ENCODE measurements around the gene GCN1. TPM values are rescaled to one million over a fixed set of nuclear protein-coding genes. Genes with fewer than 3 reads are reported as not detected.

The GCN1 gene
- total RNA-seq, 2 experiments from 2014 or later = 217 to 343 TPM

- DNase-seq (ENCODE audit: low spot score) = no peak
- TF ChIP-seq CTCF (conservative IDR thresholded peaks at IDR 0.05; ENCODE audit: low read length) (no peak), EZH2phosphoT487 (IDR thresholded peaks at IDR 0.05; ENCODE audit: borderline replicate concordance, low read depth, low read length) (no peak)
- no peaks in the 10 kb centered on the region for H4K20me1 ChIP-seq (ENCODE audit: insufficient read depth, low read length)
- intact Hi-C loops (cut with micrococcal nuclease; ENCODE audit: unreplicated experiment) = no loop called here
- no peaks in the 10 kb centered on the region for H3K9me3 ChIP-seq (ENCODE audit: low read length)
- no peaks in the 10 kb centered on the region for H3K4me1 ChIP-seq (ENCODE audit: insufficient read depth, low read length, poor library complexity, severe bottlenecking)
- H3K4me2 ChIP-seq (ENCODE audit: low read length) = no peak overlapping the region
- BruUV-seq (replicated peaks) = no TSS peak
- ChIA-PET POLR2A (interaction anchor here (0.7 kb wide), 1 partner anchor 21 kb away, joined by 3 read pairs; no protein-coding TSS in a partner anchor), CTCF (ENCODE audit: unreplicated experiment) (interaction anchor here (0.6 kb wide), 1 partner anchor 33 kb away, joined by 3 read pairs; no protein-coding TSS in a partner anchor)
- no peaks in the 10 kb centered on the region for H3K9me2 ChIP-seq (ENCODE audit: insufficient read depth, low read length)
- H3K79me2 ChIP-seq (ENCODE audit: insufficient read depth, low read depth, low read length) = no peaks in the 10 kb centered on the region
- no peak overlapping the region for H3K27ac ChIP-seq (ENCODE audit: low read depth, low read length, poor library complexity, severe bottlenecking)
- H2AFZ ChIP-seq (ENCODE audit: low read length) = no peak overlapping the region
- H3K4me3 ChIP-seq (ENCODE audit: low read depth, low read length, poor library complexity, severe bottlenecking) = no peak overlapping the region
- peaks cover 93% of the 10 kb centered on the region for H3K36me3 ChIP-seq (ENCODE audit: insufficient read depth, low read length)
Measured at GRCh38 chr12:120155072-120155471, 39.4 kb downstream of the GCN1 start.

GRCh38 chr12:120150919-120151525 lies 43.5 kb downstream of the GCN1 start:
- Histone ChIP-seq H3K4me3 (ENCODE audit: low read depth, low read length, poor library complexity, severe bottlenecking) (no peak overlapping the region), H4K20me1 (ENCODE audit: insufficient read depth, low read length) (no peaks in the 10 kb centered on the region), H2AFZ (ENCODE audit: low read length) (no peak overlapping the region), H3K4me2 (ENCODE audit: low read length) (no peak overlapping the region), H3K36me3 (ENCODE audit: insufficient read depth, low read length) (peaks cover 94% of the 10 kb centered on the region), H3K27ac (ENCODE audit: low read depth, low read length, poor library complexity, severe bottlenecking) (no peak overlapping the region), H3K79me2 (ENCODE audit: insufficient read depth, low read depth, low read length) (no peaks in the 10 kb centered on the region), H3K9me2 (ENCODE audit: insufficient read depth, low read length) (no peaks in the 10 kb centered on the region), H3K4me1 (ENCODE audit: insufficient read depth, low read length, poor library complexity, severe bottlenecking) (no peaks in the 10 kb centered on the region), H3K9me3 (ENCODE audit: low read length) (no peaks in the 10 kb centered on the region)
- ChIA-PET CTCF (ENCODE audit: unreplicated experiment) (no interaction called here), POLR2A (no interaction called here)
- intact Hi-C loops (cut with micrococcal nuclease; ENCODE audit: unreplicated experiment) = no loop called here
- no peak for DNase-seq (ENCODE audit: low spot score)
- no TSS peak for BruUV-seq (replicated peaks)
- TF ChIP-seq EZH2phosphoT487 (IDR thresholded peaks at IDR 0.05; ENCODE audit: borderline replicate concordance, low read depth, low read length) (no peak), CTCF (conservative IDR thresholded peaks at IDR 0.05; ENCODE audit: low read length) (peak; percentile 24; the same call in 1 of the 2 replicates)

- Histone ChIP-seq H3K79me2 (ENCODE audit: insufficient read depth, low read depth, low read length) (no peaks in the 10 kb centered on the region), H3K4me2 (ENCODE audit: low read length) (no peak overlapping the region), H3K36me3 (ENCODE audit: insufficient read depth, low read length) (peaks cover 94% of the 10 kb centered on the region), H3K9me2 (ENCODE audit: insufficient read depth, low read length) (no peaks in the 10 kb centered on the region), H2AFZ (ENCODE audit: low read length) (no peak overlapping the region), H3K9me3 (ENCODE audit: low read length) (no peaks in the 10 kb centered on the region), H3K4me3 (ENCODE audit: low read depth, low read length, poor library complexity, severe bottlenecking) (no peak overlapping the region), H3K27ac (ENCODE audit: low read depth, low read length, poor library complexity, severe bottlenecking) (no peak overlapping the region), H4K20me1 (ENCODE audit: insufficient read depth, low read length) (no peaks in the 10 kb centered on the region), H3K4me1 (ENCODE audit: insufficient read depth, low read length, poor library complexity, severe bottlenecking) (no peaks in the 10 kb centered on the region)
- no peak for DNase-seq (ENCODE audit: low spot score)
- ChIA-PET CTCF (ENCODE audit: unreplicated experiment) (no interaction called here), POLR2A (no interaction called here)
- BruUV-seq (replicated peaks) = no TSS peak
- no peak for TF ChIP-seq CTCF (conservative IDR thresholded peaks at IDR 0.05; ENCODE audit: low read length)
- no peak for TF ChIP-seq EZH2phosphoT487 (IDR thresholded peaks at IDR 0.05; ENCODE audit: borderline replicate concordance, low read depth, low read length)
- intact Hi-C loops (cut with micrococcal nuclease; ENCODE audit: unreplicated experiment) = no loop called here
Measured at GRCh38 chr12:120148011-120148410, 46.5 kb downstream of the GCN1 start.

Measured in OCI-LY7 (cell line).